Measurements from ENCODE around the gene BARX1.

The BARX1 gene

GRCh38 chr9:93905473-93906133 is 49.6 kb downstream of the BARX1 start:
- Mint-ChIP-seq H3K27ac (no peak overlapping the region), H3K36me3 (ENCODE audit: low read depth) (no peaks in the 10 kb centered on the region), H3K9me3 (no peaks in the 10 kb centered on the region), H3K4me3 (no peak overlapping the region), H3K4me1 (ENCODE audit: low read depth) (no peaks in the 10 kb centered on the region), H3K27me3 (peaks cover 10% of the 10 kb centered on the region)

GRCh38 chr9:93904649-93905472 is 50.3 kb downstream of the BARX1 start:
- H3K27me3 Mint-ChIP-seq: peaks cover 8% of the 10 kb centered on the region
- H3K4me1 Mint-ChIP-seq (ENCODE audit: low read depth): no peaks in the 10 kb centered on the region

GRCh38 chr9:93903886-93904648 is 51.1 kb downstream of the BARX1 start:
- Mint-ChIP-seq H3K4me1 (ENCODE audit: low read depth) (no peaks in the 10 kb centered on the region), H3K36me3 (ENCODE audit: low read depth) (no peaks in the 10 kb centered on the region), H3K9me3 (no peaks in the 10 kb centered on the region), H3K4me3 (no peak overlapping the region), H3K27ac (no peak overlapping the region), H3K27me3 (peaks cover 3% of the 10 kb centered on the region)

More at GRCh38 chr9:93904649-93905472, 50.3 kb downstream of the BARX1 start:
- Mint-ChIP-seq H3K27ac (no peak overlapping the region), H3K9me3 (no peaks in the 10 kb centered on the region), H3K36me3 (ENCODE audit: low read depth) (no peaks in the 10 kb centered on the region), H3K4me3 (no peak overlapping the region)

- peaks cover 3% of the 10 kb centered on the region for H3K27me3 Mint-ChIP-seq
- H3K4me1 Mint-ChIP-seq (ENCODE audit: low read depth): peaks cover 6% of the 10 kb centered on the region
- H3K9me3 Mint-ChIP-seq: no peaks in the 10 kb centered on the region
- H3K4me3 Mint-ChIP-seq: no peak overlapping the region
- no peak overlapping the region for H3K27ac Mint-ChIP-seq
- no peaks in the 10 kb centered on the region for H3K36me3 Mint-ChIP-seq (ENCODE audit: low read depth)
Measured at GRCh38 chr9:93902780-93903655, 52.1 kb downstream of the BARX1 start.

- H3K36me3 Mint-ChIP-seq (ENCODE audit: low read depth): no peaks in the 10 kb centered on the region
- H3K4me1 Mint-ChIP-seq (ENCODE audit: low read depth): peaks cover 13% of the 10 kb centered on the region
- H3K9me3 Mint-ChIP-seq: no peaks in the 10 kb centered on the region
- H3K4me3 Mint-ChIP-seq: no peak overlapping the region
- H3K27ac Mint-ChIP-seq: no peak overlapping the region
- no peaks in the 10 kb centered on the region for H3K27me3 Mint-ChIP-seq
Measured at GRCh38 chr9:93902051-93902779, 52.9 kb downstream of the BARX1 start.

Measured in stimulated activated naive CD8-positive, alpha-beta T cell treated with anti-CD3 and anti-CD28 coated beads, Interleukin-15, Interleukin-2, amounts not matched to agents 100 ng/mL and 50 ng/mL, for 24 hours (primary cell).